Breast epithelium (tissue), 3 donors: ENCODE measurements around the gene SEC24B.

Experiments used
- POLR2A ChIP-seq: fragments of 450-650 bp; IDR thresholded peaks from one replicate; pipeline ENCODE4 v1.6.1; 2016; ENCODE audit warnings: antibody characterized with exemption, mild to moderate bottlenecking, moderate library complexity
- POLR2AphosphoS5 ChIP-seq, 3 donors: sonication (generic); formaldehyde crosslinking; IDR thresholded peaks; one replicate each; pipeline ENCODE4 v1.6.1; 2017; ENCODE audit warnings: antibody characterized with exemption in 3 of 3
- TF ChIP-seq, protein P1 (sequence below), 3 donors: fragments of 450-650 bp; IDR thresholded peaks; one replicate each; pipeline ENCODE4 v1.5.1; 2016 to 2017; ENCODE audit warnings: antibody characterized with exemption in 3 of 3, mild to moderate bottlenecking in 3 of 3, moderate library complexity in 3 of 3

DNA sequence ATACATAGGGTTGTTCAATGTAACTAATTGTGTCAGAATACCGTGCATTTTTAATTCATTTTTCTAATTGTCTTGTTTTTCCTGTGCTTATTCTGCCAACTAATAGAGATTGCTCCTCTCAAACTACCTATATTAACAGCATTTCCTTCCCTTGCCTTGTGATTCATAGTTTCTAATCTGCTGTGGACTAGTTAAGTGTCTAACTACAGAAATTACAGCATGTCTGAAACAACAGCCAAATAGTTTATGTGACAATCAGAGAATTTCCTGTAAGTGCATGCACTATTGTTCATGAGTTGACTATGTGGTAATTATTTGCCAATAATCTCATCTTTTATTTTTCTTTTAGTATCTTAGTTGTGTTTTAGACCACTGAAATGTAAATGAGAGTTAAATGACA lies 4.1 kb upstream of the SEC24B start:
- TF ChIP-seq, protein P1, sequence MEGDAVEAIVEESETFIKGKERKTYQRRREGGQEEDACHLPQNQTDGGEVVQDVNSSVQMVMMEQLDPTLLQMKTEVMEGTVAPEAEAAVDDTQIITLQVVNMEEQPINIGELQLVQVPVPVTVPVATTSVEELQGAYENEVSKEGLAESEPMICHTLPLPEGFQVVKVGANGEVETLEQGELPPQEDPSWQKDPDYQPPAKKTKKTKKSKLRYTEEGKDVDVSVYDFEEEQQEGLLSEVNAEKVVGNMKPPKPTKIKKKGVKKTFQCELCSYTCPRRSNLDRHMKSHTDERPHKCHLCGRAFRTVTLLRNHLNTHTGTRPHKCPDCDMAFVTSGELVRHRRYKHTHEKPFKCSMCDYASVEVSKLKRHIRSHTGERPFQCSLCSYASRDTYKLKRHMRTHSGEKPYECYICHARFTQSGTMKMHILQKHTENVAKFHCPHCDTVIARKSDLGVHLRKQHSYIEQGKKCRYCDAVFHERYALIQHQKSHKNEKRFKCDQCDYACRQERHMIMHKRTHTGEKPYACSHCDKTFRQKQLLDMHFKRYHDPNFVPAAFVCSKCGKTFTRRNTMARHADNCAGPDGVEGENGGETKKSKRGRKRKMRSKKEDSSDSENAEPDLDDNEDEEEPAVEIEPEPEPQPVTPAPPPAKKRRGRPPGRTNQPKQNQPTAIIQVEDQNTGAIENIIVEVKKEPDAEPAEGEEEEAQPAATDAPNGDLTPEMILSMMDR (IDR thresholded peaks at IDR 0.05), result no peak
- TF ChIP-seq POLR2A, result no peak
- no peak for TF ChIP-seq POLR2AphosphoS5 (IDR thresholded peaks at IDR 0.05)
